ENCODE data around the gene SYT5.
"Not testable (repeated sequence)": the region's sequence is repeated elsewhere in the genome, so short reads cannot be mapped to it uniquely, and the experiment has no call there.

The SYT5 gene

DNA sequence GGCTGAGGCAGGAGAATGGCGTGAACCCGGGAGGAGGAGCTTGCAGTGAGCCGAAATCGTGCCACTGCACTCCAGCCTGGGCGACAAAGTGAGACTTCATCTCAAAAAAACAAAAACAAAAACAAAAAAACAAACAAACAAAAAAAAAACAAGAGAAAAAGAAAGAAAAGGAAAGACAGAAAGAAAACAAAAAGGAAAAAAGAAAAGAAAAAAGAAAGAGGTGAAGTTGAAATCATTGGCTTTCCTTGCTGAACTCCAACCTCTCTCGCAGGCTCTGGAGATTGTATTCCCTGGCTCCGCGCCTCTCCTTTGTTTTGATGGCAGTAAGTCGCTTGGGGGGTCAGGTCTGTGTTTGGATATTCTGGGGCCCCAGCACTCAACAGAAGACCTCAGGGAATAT, 7.8 kb downstream of the SYT5 start:
- DNase-seq (ENCODE audit: low read depth in 2 of 2, low spot score in 1 of 2): not testable (repeated sequence)

- DNase-seq (ENCODE audit: low read depth in 2 of 2, low spot score in 1 of 2): no peak
These were observed 8.6 kb downstream of the SYT5 start for GRCh38 chr19:55171440-55171839.

DNA sequence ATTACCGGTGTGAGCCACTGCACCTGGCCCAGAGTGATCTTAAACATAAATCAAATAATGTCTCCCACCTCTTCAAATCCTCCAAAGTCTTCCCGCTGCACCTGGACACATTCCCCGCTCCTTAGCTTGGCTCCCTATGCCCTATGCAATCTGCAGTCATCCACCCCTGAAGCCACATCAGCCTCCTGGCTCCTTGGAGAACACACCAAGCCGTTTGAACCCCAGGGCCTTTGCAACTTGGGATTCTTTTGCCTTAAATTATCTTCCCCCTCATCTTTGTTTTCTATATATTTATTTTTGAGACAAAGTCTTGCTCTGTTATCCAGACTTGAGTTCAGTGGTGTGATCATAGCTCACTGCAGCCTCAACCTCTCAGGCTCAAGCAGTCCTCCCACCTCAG, 11.0 kb downstream of the SYT5 start:
- no peak for DNase-seq (ENCODE audit: low read depth in 2 of 2, low spot score in 1 of 2)

DNA sequence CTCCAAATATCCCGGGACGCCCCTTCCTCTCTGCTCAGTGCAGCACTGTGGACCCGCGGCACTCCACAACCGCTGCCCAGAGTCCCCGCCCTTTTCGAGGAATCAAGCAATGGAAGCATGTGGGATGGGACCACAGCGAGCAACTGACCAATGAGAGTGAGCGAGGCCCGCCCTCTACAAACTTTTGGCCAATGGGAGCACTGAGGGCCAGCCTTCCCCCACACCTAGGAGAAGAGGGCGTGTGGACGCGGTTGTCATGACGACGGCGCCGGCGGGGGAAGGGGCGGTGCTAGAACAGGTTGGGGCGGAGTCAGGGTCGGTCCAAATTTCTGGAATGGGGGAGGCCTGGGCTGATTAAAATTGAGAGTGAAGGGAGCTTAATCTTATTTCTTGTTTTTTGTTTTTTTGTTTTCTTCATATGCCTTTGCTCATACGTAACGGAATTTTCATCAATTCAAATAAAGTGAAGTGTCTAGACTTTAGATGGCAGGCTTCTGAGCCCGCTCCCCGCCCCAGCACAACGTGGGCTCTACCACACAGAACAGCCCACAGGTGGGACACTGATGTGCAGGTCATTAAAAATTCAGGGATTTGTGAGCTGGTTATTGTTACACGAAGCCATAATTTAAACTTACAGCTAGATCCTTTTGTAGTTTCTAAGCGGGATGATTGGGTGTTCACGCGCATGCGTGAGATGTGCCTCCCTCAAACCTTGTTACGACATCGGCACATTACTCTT, 13.4 kb downstream of the SYT5 start, which contains the start of gene DNAAF3:
Gene DNAAF3 (minus strand): TSS at position 84 of the 739 bp plus-strand sequence. CDS start 200 bp downstream, outside the sequence.
- DNase-seq (ENCODE audit: low read depth in 2 of 2, low spot score in 1 of 2): peak in 1 of 2 donors; percentile 25

DNA sequence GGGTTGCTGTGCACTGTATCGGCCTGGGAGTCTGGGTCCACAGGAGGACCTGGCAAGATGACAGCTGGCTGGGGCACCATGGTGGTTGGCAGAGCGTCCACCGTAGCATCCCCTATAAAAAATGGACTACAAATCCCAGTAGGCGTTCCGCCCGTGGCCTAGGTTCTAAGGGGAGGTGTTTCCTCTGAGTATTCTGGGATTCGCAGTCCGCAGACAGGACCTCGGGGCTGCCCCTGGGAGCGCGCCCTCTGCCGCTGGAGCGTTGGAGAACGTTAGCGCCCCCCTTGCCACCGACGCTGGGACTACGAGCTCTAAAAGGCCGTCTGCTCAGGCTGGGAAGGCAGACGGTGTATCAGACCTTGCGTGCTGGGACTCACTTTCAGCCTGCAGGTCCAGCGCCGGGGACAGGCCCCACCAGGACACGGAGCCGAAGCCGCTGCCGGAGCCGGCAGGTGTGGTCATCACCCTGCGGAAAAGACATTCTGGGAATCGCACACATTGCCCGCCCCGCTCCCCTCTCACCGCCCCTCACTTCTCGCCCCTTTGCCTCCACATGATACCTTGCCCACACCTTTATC, 14.0 kb downstream of the SYT5 start:
- no peak for DNase-seq (ENCODE audit: low read depth in 2 of 2, low spot score in 1 of 2)

- no peak for DNase-seq (ENCODE audit: low read depth in 2 of 2, low spot score in 1 of 2)
These were observed 18.3 kb downstream of the SYT5 start for GRCh38 chr19:55161571-55162322.

DNA sequence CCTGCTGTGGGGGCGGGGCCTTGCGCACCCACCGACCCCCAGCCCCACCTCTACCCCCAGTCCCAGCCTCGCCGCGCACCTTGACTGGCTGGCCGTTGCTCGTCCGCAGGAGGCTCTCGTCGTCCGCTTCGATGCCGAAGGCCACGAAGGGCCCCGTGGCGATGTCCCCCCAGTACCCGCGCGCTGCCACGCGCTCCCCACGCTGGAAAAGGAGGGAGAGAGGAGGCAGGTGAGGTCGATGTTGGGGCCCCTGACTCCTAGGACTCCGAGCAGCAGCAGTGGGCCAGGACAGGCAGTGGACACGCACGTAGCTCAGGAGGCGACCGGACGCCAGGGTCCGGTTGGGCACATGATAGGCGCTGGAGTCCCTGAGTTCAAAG, 19.1 kb downstream of the SYT5 start:
- DNase-seq (ENCODE audit: low read depth in 2 of 2, low spot score in 1 of 2): no peak

DNA sequence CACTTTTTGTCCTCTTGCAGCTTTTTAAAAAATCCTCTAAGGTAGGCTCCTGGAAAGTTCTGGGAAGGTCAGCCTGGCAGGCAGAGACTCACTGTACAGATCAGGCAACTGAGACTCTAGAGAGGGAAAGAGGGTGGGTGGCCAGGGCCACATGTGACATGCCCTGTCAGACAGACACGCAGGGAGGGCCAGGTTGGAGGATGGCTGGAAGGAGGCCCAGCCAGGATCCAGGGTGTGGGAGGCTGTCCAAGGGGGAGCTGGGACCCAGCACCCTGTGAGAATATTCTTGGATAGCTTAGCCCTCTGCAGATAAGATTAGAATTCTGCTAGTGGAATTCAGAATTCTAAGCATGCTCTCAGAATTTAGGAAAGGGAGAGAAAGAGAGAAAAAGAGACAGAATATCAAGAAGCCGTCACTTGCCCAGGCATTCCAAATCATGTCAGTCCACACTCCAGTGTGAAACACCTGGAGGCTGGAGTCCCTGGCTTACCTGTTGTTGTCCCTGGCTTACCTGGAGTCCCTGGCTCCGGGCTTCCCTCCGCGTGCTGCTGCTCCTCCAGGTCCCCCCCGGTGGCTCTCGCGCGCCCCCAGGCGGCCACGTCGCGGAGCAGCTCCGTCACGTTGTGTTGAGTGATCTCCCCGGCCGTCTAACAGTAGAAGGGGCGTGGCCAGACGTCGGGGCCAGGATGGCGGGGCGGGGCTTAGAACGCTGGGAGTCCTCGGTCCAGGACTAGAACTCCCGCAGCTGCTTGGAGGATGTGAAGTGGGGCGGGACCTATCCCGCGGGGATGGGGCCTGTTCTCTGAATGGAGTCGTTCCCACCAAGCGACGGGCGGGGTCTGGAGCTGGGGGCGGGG, 19.7 kb downstream of the SYT5 start:
- DNase-seq (ENCODE audit: low read depth in 2 of 2, low spot score in 1 of 2): peak; percentile 53 to 71

DNA sequence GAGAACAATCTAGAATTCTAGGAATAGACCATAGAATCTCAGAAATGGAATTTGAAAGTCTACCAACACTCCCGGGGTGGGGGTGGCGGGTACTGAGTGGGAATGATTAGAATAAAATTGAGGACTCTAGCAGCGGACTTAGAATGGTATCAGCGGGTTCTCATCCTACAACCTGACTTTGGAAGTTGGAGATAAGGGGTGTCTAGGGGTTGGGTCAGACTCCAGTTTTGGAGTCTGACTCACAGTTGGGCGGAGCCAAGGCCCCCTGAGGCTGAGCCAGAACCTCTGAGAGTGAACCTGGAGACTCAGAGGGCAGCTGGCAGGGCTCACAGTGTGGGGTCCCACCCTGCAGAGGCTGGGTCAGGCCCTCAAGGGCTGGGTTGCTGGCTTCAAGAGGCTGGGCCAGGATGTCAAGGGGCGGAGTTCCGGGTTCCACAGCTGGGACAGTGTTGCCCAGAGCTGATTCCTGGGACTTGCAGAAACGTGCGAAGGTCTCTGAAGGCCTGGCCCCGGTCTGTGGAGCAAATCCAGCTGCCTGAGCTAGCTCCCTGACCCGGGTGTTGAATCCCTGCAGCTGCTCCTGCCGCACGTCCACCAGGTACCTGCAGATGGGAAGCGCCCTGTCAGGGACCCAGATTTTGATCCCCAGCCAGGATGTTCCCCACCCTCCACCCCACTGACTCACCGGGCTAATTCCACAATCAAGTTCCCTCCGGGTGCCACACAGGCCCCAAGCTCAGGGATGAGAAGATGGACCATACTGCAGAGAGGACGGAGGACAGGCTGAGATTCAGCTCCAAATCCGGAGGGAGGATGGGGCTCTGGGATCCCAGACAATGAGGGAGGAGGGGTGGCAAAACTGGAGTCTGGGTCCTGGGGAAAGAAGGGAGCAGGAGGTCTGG, 21.0 kb downstream of the SYT5 start:
- no peak for DNase-seq (ENCODE audit: low read depth in 2 of 2, low spot score in 1 of 2)

GRCh38 chr19:55158423-55158822, 21.7 kb downstream of the SYT5 start:
- no peak for DNase-seq (ENCODE audit: low read depth in 2 of 2, low spot score in 1 of 2)

DNA sequence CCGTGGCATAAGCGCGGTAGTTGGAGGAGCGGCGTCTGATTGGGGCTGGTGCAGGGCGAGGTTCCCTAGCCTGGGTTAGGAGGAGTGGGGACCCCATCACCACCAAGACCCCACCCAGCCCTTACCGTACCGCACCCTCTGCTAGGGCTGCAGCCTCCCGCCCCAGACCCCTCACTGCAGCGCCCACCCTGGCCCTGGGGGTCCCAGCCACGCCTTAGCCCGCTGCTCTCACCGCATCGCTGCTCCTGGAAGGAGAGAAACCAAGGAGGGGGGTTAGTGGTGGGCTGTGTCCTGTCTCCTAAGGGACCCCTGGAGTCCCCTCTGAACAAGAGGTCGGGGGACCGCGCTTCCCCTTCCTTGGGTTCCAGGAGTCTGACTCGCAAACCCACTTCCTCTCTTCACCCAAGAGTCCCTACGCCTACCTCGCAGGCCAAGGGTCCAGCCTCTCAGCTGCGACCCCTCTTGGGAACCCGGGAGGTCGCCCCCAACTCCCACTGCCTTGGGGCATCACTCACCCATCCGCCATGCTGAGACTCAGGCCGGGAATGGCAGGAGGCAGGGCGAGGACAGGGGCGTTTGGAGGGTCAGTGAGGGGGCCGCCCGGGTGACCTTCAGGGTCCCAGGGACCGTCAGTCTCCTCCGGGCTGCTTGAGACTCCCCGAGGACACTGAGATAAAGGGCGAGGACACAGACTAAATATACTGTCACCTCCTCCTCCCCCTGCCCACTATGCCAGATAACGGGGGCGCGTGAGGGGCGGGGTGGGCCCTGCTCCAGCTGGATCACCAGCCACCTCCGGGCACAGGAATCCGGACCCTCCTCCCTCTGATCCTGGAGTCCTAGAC, 22.8 kb downstream of the SYT5 start, which contains the start of gene TNNI3:
Gene TNNI3 (minus strand): TSS at position 669 of the 845 bp plus-strand sequence. CDS start 143 bp downstream, at position 526.
- DNase-seq (ENCODE audit: low read depth in 2 of 2, low spot score in 1 of 2): no peak

DNA sequence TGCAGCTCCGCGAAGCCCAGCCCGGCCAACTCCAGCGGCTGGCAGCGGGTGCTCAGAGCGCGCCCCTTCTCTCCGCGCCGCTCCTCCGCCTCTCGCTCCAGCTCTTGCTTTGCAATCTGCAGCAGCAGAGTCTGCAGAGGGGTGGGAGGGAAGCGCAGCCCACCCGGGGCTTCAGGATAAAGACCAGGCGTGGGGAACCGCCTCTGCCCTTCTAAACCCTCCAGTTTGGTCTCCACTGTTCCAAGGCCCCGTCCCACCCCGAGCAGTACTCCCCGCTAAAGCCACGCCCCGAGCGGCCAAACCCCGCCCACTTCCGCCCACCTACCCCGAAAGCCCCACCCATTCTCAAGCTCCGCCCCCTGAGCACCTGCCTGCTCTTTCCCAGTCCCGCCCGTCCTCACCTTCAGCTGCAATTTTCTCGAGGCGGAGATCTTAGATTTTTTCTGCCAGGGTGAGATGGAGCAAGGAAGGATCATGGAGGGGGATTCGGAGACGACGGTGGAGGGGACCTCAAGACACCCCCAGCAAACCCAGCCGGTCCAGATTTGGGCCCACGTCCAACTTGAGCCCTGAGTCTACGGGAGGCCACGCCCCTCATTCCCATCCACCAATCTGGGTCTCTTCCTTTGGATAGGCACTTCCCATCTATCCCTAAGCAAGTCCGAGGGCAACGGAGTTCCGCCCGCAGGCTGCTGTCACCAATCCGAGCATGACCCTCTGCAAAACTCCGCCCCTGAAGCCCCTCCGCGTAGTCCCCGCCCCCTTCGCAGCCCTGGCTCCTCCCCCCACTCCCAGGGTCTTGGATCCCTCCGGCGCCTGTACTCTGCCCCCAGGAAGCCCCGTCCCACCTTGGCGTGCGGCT, 23.7 kb downstream of the SYT5 start:
- no peak for DNase-seq (ENCODE audit: low read depth in 2 of 2, low spot score in 1 of 2)

DNA sequence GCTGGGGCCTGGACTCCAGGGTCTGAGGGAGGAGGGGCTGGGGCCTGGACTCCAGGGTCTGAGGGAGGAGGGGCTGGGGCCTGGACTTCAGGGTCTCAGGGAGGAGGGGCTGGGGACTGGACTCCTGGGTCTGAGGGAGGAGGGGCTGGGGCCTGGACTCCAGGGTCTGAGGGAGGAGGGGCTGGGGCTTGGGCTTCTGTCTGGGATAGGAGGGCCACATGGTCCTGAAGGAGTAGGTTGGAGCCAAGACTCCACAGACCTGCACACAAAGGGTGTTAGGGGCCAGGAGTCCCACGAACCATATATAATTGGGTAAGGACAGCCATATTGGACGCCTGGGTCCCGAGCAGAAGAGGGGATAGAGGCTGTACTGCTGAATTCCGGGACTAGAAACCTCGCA, 24.3 kb downstream of the SYT5 start:
- not testable (repeated sequence) for DNase-seq (ENCODE audit: low read depth in 2 of 2, low spot score in 1 of 2)

GRCh38 chr19:55153652-55154264, 26.3 kb downstream of the SYT5 start:
- no peak for DNase-seq (ENCODE audit: low read depth in 2 of 2, low spot score in 1 of 2)

GRCh38 chr19:55152017-55152416, 28.1 kb downstream of the SYT5 start:
- no peak for DNase-seq (ENCODE audit: low read depth in 2 of 2, low spot score in 1 of 2)

DNA sequence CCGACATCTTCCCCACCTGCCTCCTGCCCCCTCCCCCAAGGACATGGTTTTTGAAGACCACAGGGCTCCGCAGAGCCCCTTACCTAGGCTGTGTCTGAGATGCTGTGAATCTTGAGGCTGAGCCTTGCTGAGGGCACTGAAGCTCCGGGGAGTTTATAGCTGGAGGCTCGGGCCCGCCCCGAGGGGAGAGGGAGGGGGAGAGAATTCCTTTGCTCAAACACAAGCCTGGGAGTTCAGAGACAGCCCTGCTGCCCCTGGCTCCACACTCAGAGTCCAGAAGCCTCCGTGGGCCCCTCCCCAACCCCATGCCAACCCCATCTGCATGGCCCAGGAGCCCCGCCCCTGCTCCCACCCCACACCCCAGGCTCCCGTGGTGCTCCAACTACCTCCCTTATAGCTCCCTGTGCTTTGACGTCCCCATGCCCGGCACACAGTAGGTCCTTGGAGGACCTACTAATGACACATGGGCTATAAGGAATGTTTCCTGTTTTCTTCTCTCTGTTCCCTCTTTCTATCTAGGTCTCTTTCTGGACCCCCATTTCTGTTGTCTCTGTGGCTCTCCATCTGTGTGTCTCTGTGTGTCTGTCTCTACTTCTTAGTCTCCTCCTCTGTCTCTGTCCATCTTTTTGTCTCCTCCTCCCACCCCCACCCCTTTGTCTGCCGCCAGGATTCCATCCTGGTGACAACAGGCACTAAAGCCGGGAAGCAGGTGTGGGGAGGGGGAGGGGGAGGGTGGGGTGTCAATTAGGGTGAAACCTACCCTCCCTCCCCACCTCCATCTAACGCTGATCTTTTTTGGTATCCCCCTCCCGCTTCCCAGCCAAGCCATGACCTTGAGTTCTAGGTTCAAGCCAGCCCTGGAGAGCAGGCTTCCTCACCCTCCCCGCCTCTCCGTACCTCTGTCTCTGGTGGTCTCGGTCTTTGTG, 30.7 kb downstream of the SYT5 start, which contains the start of gene TNNT1:
Gene TNNT1 (minus strand): TSS at position 129 of the 926 bp plus-strand sequence. CDS start 2,049 bp downstream, outside the sequence.
- DNase-seq (ENCODE audit: low read depth in 2 of 2, low spot score in 1 of 2): no peak

Measured in stimulated activated CD8-positive, alpha-beta memory T cell treated with anti-CD3 and anti-CD28 coated beads, Interleukin-4, amount 100 ng/mL, for 1 hour (primary cell).